ENCODE results near the gene EVX1. TPM values are rescaled to one million over a fixed set of nuclear protein-coding genes. Genes with fewer than 3 reads are reported as not detected.
A peak's percentile ranks its signal among the peaks of the same experiment; 100 is the strongest.

The EVX1 gene
- total RNA-seq, 2 experiments from 2014 or later: not detected

GRCh38 chr7:27271384-27271783 lies 28.8 kb downstream of the EVX1 start:
- intact Hi-C loops (cut with micrococcal nuclease): no loop called here
- ChIA-PET CTCF (no interaction called here), POLR2A (no interaction called here)
- ATAC-seq (no peak), DNase-seq (no peak)
- no peaks in the 10 kb centered on the region for H3K4me1 Mint-ChIP-seq (ENCODE audit: low read depth)
- H3K9me3 Mint-ChIP-seq: peaks cover 7% of the 10 kb centered on the region
- peaks cover 5% of the 10 kb centered on the region for H3K27me3 Mint-ChIP-seq
- peaks cover 1% of the 10 kb centered on the region for H3K36me3 Mint-ChIP-seq (ENCODE audit: low read depth)
- TF ChIP-seq CTCF (IDR thresholded peaks at IDR 0.05): no peak
- no peak overlapping the region for H3K27ac Mint-ChIP-seq
- H3K4me3 Mint-ChIP-seq: no peak overlapping the region

DNA sequence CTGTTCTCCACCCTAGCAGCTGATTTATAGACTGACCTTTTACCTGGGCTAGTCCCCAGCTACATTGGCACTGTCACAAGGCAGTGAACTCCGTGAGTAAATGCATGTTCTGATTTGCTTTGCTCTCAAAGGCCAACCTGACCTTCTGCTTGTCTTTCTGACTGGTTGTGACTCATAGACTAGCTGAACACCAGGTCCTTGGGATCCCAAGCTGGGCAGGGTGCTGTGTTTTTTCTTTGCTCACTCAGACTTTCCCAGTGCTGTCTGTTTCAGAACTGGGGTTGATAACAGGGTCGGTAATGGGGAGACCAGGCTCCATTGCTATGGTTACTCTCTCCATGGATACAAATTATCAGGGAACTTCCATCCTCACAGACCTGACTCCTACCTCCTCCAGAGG lies 35.0 kb downstream of the EVX1 start:
- Mint-ChIP-seq H3K9me3 (peaks cover 6% of the 10 kb centered on the region), H3K27me3 (peaks cover 4% of the 10 kb centered on the region), H3K4me1 (ENCODE audit: low read depth) (no peaks in the 10 kb centered on the region), H3K27ac (no peak overlapping the region), H3K36me3 (ENCODE audit: low read depth) (no peaks in the 10 kb centered on the region), H3K4me3 (no peak overlapping the region)
- DNase-seq (no peak), ATAC-seq (peak; percentile 56)
- TF ChIP-seq CTCF (IDR thresholded peaks at IDR 0.05): no peak
- CTCF ChIA-PET: no interaction called here
- POLR2A ChIA-PET: no interaction called here
- intact Hi-C loops (cut with micrococcal nuclease): no loop called here

- H3K27ac Mint-ChIP-seq: no peak overlapping the region
- H3K4me3 Mint-ChIP-seq: no peak overlapping the region
- H3K27me3 Mint-ChIP-seq: peaks cover 10% of the 10 kb centered on the region
- intact Hi-C loops (cut with micrococcal nuclease): no loop called here
- H3K36me3 Mint-ChIP-seq (ENCODE audit: low read depth): no peaks in the 10 kb centered on the region
- TF ChIP-seq CTCF (IDR thresholded peaks at IDR 0.05): no peak
- ATAC-seq (no peak), DNase-seq (no peak)
- peaks cover 2% of the 10 kb centered on the region for H3K9me3 Mint-ChIP-seq
- no peaks in the 10 kb centered on the region for H3K4me1 Mint-ChIP-seq (ENCODE audit: low read depth)
- POLR2A ChIA-PET: no interaction called here
- CTCF ChIA-PET: no interaction called here
These were observed 41.0 kb downstream of the EVX1 start for GRCh38 chr7:27283558-27283957.

- ATAC-seq (no peak), DNase-seq (no peak)
- ChIA-PET POLR2A (no interaction called here), CTCF (no interaction called here)
- H3K27ac Mint-ChIP-seq: no peak overlapping the region
- peaks cover 14% of the 10 kb centered on the region for H3K27me3 Mint-ChIP-seq
- TF ChIP-seq CTCF (IDR thresholded peaks at IDR 0.05): no peak
- H3K4me1 Mint-ChIP-seq (ENCODE audit: low read depth): peaks cover 4% of the 10 kb centered on the region
- no peak overlapping the region for H3K4me3 Mint-ChIP-seq
- intact Hi-C loops (cut with micrococcal nuclease): no loop called here
- peaks cover 2% of the 10 kb centered on the region for H3K9me3 Mint-ChIP-seq
- H3K36me3 Mint-ChIP-seq (ENCODE audit: low read depth): no peaks in the 10 kb centered on the region
These were observed 52.6 kb downstream of the EVX1 start for GRCh38 chr7:27295236-27295635.

GRCh38 chr7:27297356-27297755 lies 54.8 kb downstream of the EVX1 start:
- ChIA-PET POLR2A (no interaction called here), CTCF (no interaction called here)
- H3K9me3 Mint-ChIP-seq: no peaks in the 10 kb centered on the region
- H3K4me1 Mint-ChIP-seq (ENCODE audit: low read depth): peaks cover 4% of the 10 kb centered on the region
- TF ChIP-seq CTCF (IDR thresholded peaks at IDR 0.05): no peak
- DNase-seq: no peak
- no peak for ATAC-seq
- no peak overlapping the region for H3K4me3 Mint-ChIP-seq
- peaks cover 14% of the 10 kb centered on the region for H3K27me3 Mint-ChIP-seq
- no peaks in the 10 kb centered on the region for H3K36me3 Mint-ChIP-seq (ENCODE audit: low read depth)
- intact Hi-C loops (cut with micrococcal nuclease): no loop called here
- no peak overlapping the region for H3K27ac Mint-ChIP-seq

Other genes with a start within 250 kb of the EVX1 start
- under 1 TPM; 0.25 TPM for gene HOXA1, start 146.8 kb upstream of the EVX1 start, total RNA-seq
- not detected for gene HOXA2, start 140.1 kb upstream of the EVX1 start, total RNA-seq
- gene HOXA4, start 112.0 kb upstream of the EVX1 start, total RNA-seq: under 1 TPM in 1 of 2 experiments, not detected in 1; 0.25 TPM
- not detected for gene HOXA5, start 99.1 kb upstream of the EVX1 start, total RNA-seq
- not detected for gene HOXA6, start 95.0 kb upstream of the EVX1 start, total RNA-seq
- gene HOXA3, start 90.2 kb upstream of the EVX1 start, total RNA-seq: not detected
- not detected for gene HOXA7, start 86.1 kb upstream of the EVX1 start, total RNA-seq
- gene HOXA9, start 77.3 kb upstream of the EVX1 start, total RNA-seq: not detected
- not detected for gene HOXA10, start 68.5 kb upstream of the EVX1 start, total RNA-seq
- under 1 TPM; 0.13 to 0.18 TPM for gene HOXA11, start 57.6 kb upstream of the EVX1 start, total RNA-seq
- gene HOXA13, start 42.7 kb upstream of the EVX1 start, total RNA-seq: not detected